Progenitor cell of endocrine pancreas (in vitro differentiated cells): ENCODE measurements around the gene TAF6L. TPM values are rescaled to one million over a fixed set of nuclear protein-coding genes. Genes with fewer than 3 reads are reported as not detected.

ENCODE experiments used
- DNase-seq: peaks from one replicate; pipeline ENCODE4 v3.0.0; 2021; ENCODE audit warnings: low spot score; ENCODE audit not compliant: unreplicated experiment
- H3K27ac Mint-ChIP-seq: 2 replicates; pipeline ENCODE4 v1.8.0; 2021; ENCODE audit warnings: mild to moderate bottlenecking, moderate library complexity, mixed read lengths
- H3K27me3 Mint-ChIP-seq: 2 replicates; pipeline ENCODE4 v1.8.0; 2021; ENCODE audit warnings: mixed read lengths
- H3K36me3 Mint-ChIP-seq: 2 replicates; pipeline ENCODE4 v1.8.0; 2022; ENCODE audit warnings: mixed read lengths; ENCODE audit not compliant: insufficient read depth
- H3K4me1 Mint-ChIP-seq: 2 replicates; pipeline ENCODE4 v1.8.0; 2021; ENCODE audit warnings: low read depth, mixed read lengths
- H3K4me3 Mint-ChIP-seq: 2 replicates; pipeline ENCODE4 v1.8.0; 2021; ENCODE audit warnings: low read depth, mild to moderate bottlenecking, moderate library complexity, mixed read lengths
- H3K9me3 Mint-ChIP-seq: 2 replicates; pipeline ENCODE4 v1.8.0; 2021; ENCODE audit warnings: low read depth, mixed read lengths
- total RNA-seq: library from RNA; stranded (reverse); gene quantifications from 2 replicates; pipeline ENCODE4 v1.2.1, GENCODE V29; 2021
- TF ChIP-seq, protein P1 (sequence below): fragments of 200-600 bp; sonication (generic); IDR thresholded peaks from one replicate; pipeline ENCODE4 v1.5.0; 2021; ENCODE audit warnings: antibody characterized with exemption, mild to moderate bottlenecking; ENCODE audit not compliant: unreplicated experiment

The TAF6L gene
- total RNA-seq, 1 donor from 2014 or later = 52.3 TPM

GRCh38 chr11:62770778-62771143 is 435 bp upstream of the TAF6L start:
- Mint-ChIP-seq H3K4me3 (peak overlapping the region; percentile 86), H3K27me3 (no peaks in the 10 kb centered on the region), H3K9me3 (no peaks in the 10 kb centered on the region), H3K4me1 (peaks cover 8% of the 10 kb centered on the region), H3K36me3 (peaks cover 10% of the 10 kb centered on the region), H3K27ac (peak overlapping the region; percentile 97)
- no peak for DNase-seq
- TF ChIP-seq, protein P1, sequence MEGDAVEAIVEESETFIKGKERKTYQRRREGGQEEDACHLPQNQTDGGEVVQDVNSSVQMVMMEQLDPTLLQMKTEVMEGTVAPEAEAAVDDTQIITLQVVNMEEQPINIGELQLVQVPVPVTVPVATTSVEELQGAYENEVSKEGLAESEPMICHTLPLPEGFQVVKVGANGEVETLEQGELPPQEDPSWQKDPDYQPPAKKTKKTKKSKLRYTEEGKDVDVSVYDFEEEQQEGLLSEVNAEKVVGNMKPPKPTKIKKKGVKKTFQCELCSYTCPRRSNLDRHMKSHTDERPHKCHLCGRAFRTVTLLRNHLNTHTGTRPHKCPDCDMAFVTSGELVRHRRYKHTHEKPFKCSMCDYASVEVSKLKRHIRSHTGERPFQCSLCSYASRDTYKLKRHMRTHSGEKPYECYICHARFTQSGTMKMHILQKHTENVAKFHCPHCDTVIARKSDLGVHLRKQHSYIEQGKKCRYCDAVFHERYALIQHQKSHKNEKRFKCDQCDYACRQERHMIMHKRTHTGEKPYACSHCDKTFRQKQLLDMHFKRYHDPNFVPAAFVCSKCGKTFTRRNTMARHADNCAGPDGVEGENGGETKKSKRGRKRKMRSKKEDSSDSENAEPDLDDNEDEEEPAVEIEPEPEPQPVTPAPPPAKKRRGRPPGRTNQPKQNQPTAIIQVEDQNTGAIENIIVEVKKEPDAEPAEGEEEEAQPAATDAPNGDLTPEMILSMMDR = no peak

DNA sequence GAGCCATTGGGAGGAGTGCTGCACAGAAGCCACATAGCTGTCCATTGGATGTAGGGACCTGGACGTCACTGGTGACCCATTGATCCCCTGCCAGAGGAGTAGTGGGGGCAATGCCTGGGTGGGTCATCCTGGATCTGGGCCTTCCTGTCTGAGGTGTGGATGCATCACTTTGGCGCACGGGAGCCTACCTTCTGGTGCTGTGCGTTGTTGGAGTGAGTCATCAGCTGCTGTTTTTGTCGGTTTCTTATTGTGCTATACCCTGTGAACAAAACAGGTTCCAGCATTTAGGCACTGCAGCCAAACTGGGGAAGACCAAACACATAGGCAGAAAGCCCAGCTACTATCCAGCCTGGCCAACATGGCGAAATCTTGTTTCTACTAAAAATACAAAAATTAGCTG is 3.2 kb downstream of the TAF6L start:
- H3K27ac Mint-ChIP-seq = no peak overlapping the region
- no peak overlapping the region for H3K4me3 Mint-ChIP-seq
- H3K36me3 Mint-ChIP-seq = peaks cover 13% of the 10 kb centered on the region
- peaks cover 8% of the 10 kb centered on the region for H3K4me1 Mint-ChIP-seq
- no peaks in the 10 kb centered on the region for H3K27me3 Mint-ChIP-seq
- TF ChIP-seq, protein P1 = no peak
- H3K9me3 Mint-ChIP-seq = no peaks in the 10 kb centered on the region
- DNase-seq = no peak

- Mint-ChIP-seq H3K9me3 (no peaks in the 10 kb centered on the region), H3K27me3 (no peaks in the 10 kb centered on the region), H3K4me1 (peaks cover 3% of the 10 kb centered on the region), H3K36me3 (peaks cover 12% of the 10 kb centered on the region), H3K4me3 (no peak overlapping the region), H3K27ac (no peak overlapping the region)
- no peak for DNase-seq
- TF ChIP-seq, protein P1 = no peak
Measured at GRCh38 chr11:62775646-62776045, 4.5 kb downstream of the TAF6L start.

GRCh38 chr11:62777389-62777788 is 6.2 kb downstream of the TAF6L start:
- peak overlapping the region; percentile 4 for H3K27ac Mint-ChIP-seq
- DNase-seq = no peak
- H3K4me1 Mint-ChIP-seq = no peaks in the 10 kb centered on the region
- no peak overlapping the region for H3K4me3 Mint-ChIP-seq
- H3K9me3 Mint-ChIP-seq = no peaks in the 10 kb centered on the region
- H3K27me3 Mint-ChIP-seq = no peaks in the 10 kb centered on the region
- peaks cover 14% of the 10 kb centered on the region for H3K36me3 Mint-ChIP-seq
- TF ChIP-seq, protein P1 = no peak

DNA sequence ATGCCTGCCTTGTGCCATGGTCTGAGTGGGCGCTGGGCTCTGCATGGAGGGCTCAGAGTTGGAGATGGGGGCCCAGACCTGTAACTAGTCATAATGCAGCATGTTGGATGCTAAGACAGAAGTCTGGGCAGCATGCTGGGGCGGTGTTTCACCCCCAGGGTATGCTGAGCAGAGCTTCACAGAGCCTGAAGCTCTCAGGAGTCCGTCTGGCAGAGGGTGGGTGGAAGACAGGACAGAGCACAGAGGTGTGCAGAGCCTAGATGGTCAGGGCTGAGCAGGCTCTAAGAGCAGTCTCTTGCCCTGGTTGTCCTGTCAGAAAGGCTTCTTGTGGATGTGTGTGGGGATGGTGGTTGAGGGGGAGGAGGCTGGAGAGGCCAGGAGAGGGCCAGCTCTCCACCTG is 7.2 kb downstream of the TAF6L start:
- no peak for DNase-seq
- peak overlapping the region; percentile 54 for H3K27ac Mint-ChIP-seq
- H3K9me3 Mint-ChIP-seq = no peaks in the 10 kb centered on the region
- H3K4me3 Mint-ChIP-seq = no peak overlapping the region
- TF ChIP-seq, protein P1 = no peak
- H3K36me3 Mint-ChIP-seq = peaks cover 18% of the 10 kb centered on the region
- H3K4me1 Mint-ChIP-seq = no peaks in the 10 kb centered on the region
- H3K27me3 Mint-ChIP-seq = no peaks in the 10 kb centered on the region
